ENCODE results near the gene PDE4A. TPM values are rescaled to one million over a fixed set of nuclear protein-coding genes. Genes with fewer than 3 reads are reported as not detected.

PDE4A gene
- polyA plus RNA-seq, 3 donors = 4.7 to 14.8 (median 5.8) TPM

DNA sequence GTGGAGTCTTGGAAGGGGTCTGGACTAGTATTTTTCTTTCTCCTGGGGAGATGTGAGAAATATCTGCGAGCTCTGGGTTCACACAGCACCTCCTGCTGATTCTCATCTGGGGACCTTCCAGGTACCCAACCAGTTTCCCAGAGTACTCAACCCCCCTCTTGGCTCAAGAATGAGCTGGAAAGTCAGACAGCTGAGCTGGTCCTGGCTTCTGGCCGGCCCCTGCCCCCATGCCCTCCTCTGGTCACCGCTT, 2.2 kb upstream of the PDE4A start:
- no peak overlapping the region for H3K4me3 ChIP-seq (replicated peaks in 1 of 3; ENCODE audit: low read depth in 2 of 3, low read length in 3 of 3)
- no peak overlapping the region for H3K4me2 ChIP-seq (replicated peaks; ENCODE audit: extremely low read depth, low read length, poor library complexity, severe bottlenecking)
- H3K9me3 ChIP-seq (replicated peaks in 1 of 2; ENCODE audit: control insufficient read depth in 1 of 2, insufficient read depth in 1 of 2, low read length in 2 of 2) = peaks cover 8 to 12% of the 10 kb centered on the region in 2 donors
- H3K36me3 Mint-ChIP-seq = peaks cover 21 to 29% of the 10 kb centered on the region in 2 donors
- H3K27ac Mint-ChIP-seq = peak overlapping the region in 5 of 7 donors; percentile 46 to 85 (median 73)
- intact Hi-C loops (cut with micrococcal nuclease) = loop anchor here in 1 of 2 donors (2.0 kb wide), 1 partner anchor 17 kb away; no protein-coding TSS in a partner anchor
- TF ChIP-seq, protein P1, sequence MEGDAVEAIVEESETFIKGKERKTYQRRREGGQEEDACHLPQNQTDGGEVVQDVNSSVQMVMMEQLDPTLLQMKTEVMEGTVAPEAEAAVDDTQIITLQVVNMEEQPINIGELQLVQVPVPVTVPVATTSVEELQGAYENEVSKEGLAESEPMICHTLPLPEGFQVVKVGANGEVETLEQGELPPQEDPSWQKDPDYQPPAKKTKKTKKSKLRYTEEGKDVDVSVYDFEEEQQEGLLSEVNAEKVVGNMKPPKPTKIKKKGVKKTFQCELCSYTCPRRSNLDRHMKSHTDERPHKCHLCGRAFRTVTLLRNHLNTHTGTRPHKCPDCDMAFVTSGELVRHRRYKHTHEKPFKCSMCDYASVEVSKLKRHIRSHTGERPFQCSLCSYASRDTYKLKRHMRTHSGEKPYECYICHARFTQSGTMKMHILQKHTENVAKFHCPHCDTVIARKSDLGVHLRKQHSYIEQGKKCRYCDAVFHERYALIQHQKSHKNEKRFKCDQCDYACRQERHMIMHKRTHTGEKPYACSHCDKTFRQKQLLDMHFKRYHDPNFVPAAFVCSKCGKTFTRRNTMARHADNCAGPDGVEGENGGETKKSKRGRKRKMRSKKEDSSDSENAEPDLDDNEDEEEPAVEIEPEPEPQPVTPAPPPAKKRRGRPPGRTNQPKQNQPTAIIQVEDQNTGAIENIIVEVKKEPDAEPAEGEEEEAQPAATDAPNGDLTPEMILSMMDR (IDR thresholded peaks at IDR 0.05) = no peak
- no peaks in the 10 kb centered on the region for H4K20me1 ChIP-seq (ENCODE audit: insufficient read depth, low read length)
- H3K9me3 Mint-ChIP-seq = peaks cover 0 to 40% (median 32%) of the 10 kb centered on the region in 7 donors
- 0% methylated on average over 2 of the region's 3 CpGs for WGBS (ENCODE audit: insufficient coverage)
- peaks cover 60 to 75% of the 10 kb centered on the region in 2 donors for H3K4me1 ChIP-seq (ENCODE audit: control insufficient read depth in 1 of 2, insufficient read depth in 2 of 2, low read length in 2 of 2)
- no peak overlapping the region for H3K9ac ChIP-seq (ENCODE audit: insufficient read depth, low read length, poor library complexity, severe bottlenecking)
- no peaks in the 10 kb centered on the region for H3K36me3 ChIP-seq (replicated peaks in 1 of 2; ENCODE audit: control insufficient read depth in 1 of 2, insufficient read depth in 2 of 2, low read length in 2 of 2)
- peak overlapping the region in 1 of 2 donors; percentile 87 for H3K4me3 Mint-ChIP-seq
- peaks cover 60 to 74% (median 68%) of the 10 kb centered on the region in 3 donors for H3K27me3 Mint-ChIP-seq (ENCODE audit: low read depth in 3 of 3)
- H3K4me1 Mint-ChIP-seq = peaks cover 60% of the 10 kb centered on the region
- peaks cover 41 to 68% of the 10 kb centered on the region in 2 donors for H3K27me3 ChIP-seq (ENCODE audit: control insufficient read depth in 2 of 2, insufficient read depth in 2 of 2, low read length in 2 of 2)
- no peaks in the 10 kb centered on the region for H3K79me2 ChIP-seq (ENCODE audit: insufficient read depth, low read length)
- H2AFZ ChIP-seq (ENCODE audit: insufficient read depth, low read depth, low read length, poor library complexity, severe bottlenecking) = no peak overlapping the region
- peak in 1 of 3 donors; percentile 9 for DNase-seq
- H3K27ac ChIP-seq (ENCODE audit: low read depth in 1 of 2, low read length in 2 of 2) = peak overlapping the region in 1 of 2 donors; percentile 23

DNA sequence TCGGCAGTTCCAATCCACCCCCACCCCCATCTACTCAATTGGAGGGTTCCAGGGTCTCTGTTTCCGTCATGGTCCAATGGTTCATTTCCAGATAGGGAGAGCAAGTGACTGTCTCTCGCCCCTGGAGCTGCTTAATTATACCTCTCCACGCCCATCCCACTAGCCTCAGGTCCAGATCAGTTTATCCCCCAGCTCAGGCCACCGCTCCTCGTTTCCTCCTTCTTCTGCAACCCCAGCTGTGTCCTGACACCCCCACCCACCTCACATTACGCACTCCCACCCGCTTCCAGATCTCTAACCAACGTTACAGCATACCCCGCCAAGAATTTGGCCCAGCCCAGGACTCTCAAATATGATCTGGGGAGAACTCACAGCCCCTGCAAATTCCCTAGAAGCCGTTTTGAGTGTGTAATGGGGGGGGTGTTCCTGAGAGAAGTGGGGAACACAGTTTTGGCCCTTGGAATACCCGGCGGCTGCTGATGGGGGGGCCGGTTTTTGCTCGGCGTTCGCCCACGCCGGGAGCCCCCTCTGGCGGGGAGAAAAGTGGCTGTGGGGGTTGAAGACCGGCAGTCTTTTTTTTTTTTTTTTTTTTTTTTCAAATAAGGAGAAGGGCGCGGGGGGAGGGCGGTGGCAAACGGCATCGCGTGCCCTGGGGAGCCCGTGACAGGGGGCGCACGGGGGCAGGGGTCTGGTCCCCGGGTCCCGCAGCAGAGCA, 1.7 kb upstream of the PDE4A start:
- Histone ChIP-seq H3K36me3 (replicated peaks in 1 of 2; ENCODE audit: control insufficient read depth in 1 of 2, insufficient read depth in 2 of 2, low read length in 2 of 2) (no peaks in the 10 kb centered on the region), H3K4me3 (replicated peaks in 1 of 3; ENCODE audit: low read depth in 2 of 3, low read length in 3 of 3) (peak overlapping the region in 1 of 3 experiments; percentile 35), H3K4me1 (ENCODE audit: control insufficient read depth in 1 of 2, insufficient read depth in 2 of 2, low read length in 2 of 2) (peaks cover 64 to 80% of the 10 kb centered on the region in 2 donors), H3K27ac (ENCODE audit: low read depth in 1 of 2, low read length in 2 of 2) (no peak overlapping the region), H4K20me1 (ENCODE audit: insufficient read depth, low read length) (no peaks in the 10 kb centered on the region), H3K4me2 (replicated peaks; ENCODE audit: extremely low read depth, low read length, poor library complexity, severe bottlenecking) (peak overlapping the region; percentile 23), H3K9me3 (replicated peaks in 1 of 2; ENCODE audit: control insufficient read depth in 1 of 2, insufficient read depth in 1 of 2, low read length in 2 of 2) (peaks cover 8 to 12% of the 10 kb centered on the region in 2 donors), H2AFZ (ENCODE audit: insufficient read depth, low read depth, low read length, poor library complexity, severe bottlenecking) (no peak overlapping the region), H3K9ac (ENCODE audit: insufficient read depth, low read length, poor library complexity, severe bottlenecking) (no peak overlapping the region), H3K27me3 (ENCODE audit: control insufficient read depth in 2 of 2, insufficient read depth in 2 of 2, low read length in 2 of 2) (peaks cover 41 to 68% of the 10 kb centered on the region in 2 donors), H3K79me2 (ENCODE audit: insufficient read depth, low read length) (no peaks in the 10 kb centered on the region)
- intact Hi-C loops (cut with micrococcal nuclease) = loop anchor here in 1 of 2 donors (2.0 kb wide), 1 partner anchor 16 kb away; no protein-coding TSS in a partner anchor
- TF ChIP-seq, protein P1 (IDR thresholded peaks at IDR 0.05) = no peak
- DNase-seq = peak in 1 of 3 donors; percentile 36
- Mint-ChIP-seq H3K4me3 (peak overlapping the region in 1 of 2 donors; percentile 87), H3K36me3 (peaks cover 21 to 32% of the 10 kb centered on the region in 2 donors), H3K27ac (peak overlapping the region in 5 of 7 donors; percentile 46 to 85 (median 73)), H3K4me1 (peaks cover 65% of the 10 kb centered on the region), H3K9me3 (peaks cover 0 to 40% (median 32%) of the 10 kb centered on the region in 7 donors), H3K27me3 (ENCODE audit: low read depth in 3 of 3) (peaks cover 60 to 78% (median 73%) of the 10 kb centered on the region in 3 donors)
- 6% methylated on average over 6 of the region's 32 CpGs for WGBS (ENCODE audit: insufficient coverage)
